GM12874 (cell line): ENCODE data around the gene DGLUCY.

Experiments used
- TF ChIP-seq, protein P1 (sequence below): IDR thresholded peaks from 2 replicates; pipeline ENCODE4 v1.5.1; 2011; ENCODE audit warnings: low read depth, mild to moderate bottlenecking, control low read depth, low read length, moderate library complexity; ENCODE audit not compliant: insufficient read depth

Gene DGLUCY

DNA sequence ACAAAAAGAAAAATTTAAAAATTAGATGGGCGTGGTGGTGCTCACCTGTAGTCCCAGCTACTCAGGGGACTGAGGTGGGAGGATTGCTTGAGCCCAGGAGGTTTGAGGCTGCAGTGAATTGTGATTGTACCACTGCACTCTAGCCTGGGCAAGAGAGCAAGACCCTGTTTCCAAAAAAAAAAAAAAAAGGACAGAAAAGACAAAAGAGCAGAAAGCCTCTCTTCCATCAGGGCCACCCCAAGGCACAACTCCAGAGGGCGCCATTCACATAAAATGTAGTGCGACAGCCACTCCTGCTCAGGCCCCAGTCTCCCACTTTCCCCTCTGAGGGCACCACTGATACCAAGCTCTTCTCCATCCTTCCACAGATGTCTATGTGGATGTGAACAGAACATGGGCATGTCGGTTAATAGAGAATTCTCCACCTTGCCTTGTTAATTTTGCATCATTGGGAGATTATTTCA, 41.8 kb downstream of the DGLUCY start:
- TF ChIP-seq, protein P1, sequence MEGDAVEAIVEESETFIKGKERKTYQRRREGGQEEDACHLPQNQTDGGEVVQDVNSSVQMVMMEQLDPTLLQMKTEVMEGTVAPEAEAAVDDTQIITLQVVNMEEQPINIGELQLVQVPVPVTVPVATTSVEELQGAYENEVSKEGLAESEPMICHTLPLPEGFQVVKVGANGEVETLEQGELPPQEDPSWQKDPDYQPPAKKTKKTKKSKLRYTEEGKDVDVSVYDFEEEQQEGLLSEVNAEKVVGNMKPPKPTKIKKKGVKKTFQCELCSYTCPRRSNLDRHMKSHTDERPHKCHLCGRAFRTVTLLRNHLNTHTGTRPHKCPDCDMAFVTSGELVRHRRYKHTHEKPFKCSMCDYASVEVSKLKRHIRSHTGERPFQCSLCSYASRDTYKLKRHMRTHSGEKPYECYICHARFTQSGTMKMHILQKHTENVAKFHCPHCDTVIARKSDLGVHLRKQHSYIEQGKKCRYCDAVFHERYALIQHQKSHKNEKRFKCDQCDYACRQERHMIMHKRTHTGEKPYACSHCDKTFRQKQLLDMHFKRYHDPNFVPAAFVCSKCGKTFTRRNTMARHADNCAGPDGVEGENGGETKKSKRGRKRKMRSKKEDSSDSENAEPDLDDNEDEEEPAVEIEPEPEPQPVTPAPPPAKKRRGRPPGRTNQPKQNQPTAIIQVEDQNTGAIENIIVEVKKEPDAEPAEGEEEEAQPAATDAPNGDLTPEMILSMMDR: 0 out of 2 replicates have a peak, but pooled peaks have one; percentile 14

DNA sequence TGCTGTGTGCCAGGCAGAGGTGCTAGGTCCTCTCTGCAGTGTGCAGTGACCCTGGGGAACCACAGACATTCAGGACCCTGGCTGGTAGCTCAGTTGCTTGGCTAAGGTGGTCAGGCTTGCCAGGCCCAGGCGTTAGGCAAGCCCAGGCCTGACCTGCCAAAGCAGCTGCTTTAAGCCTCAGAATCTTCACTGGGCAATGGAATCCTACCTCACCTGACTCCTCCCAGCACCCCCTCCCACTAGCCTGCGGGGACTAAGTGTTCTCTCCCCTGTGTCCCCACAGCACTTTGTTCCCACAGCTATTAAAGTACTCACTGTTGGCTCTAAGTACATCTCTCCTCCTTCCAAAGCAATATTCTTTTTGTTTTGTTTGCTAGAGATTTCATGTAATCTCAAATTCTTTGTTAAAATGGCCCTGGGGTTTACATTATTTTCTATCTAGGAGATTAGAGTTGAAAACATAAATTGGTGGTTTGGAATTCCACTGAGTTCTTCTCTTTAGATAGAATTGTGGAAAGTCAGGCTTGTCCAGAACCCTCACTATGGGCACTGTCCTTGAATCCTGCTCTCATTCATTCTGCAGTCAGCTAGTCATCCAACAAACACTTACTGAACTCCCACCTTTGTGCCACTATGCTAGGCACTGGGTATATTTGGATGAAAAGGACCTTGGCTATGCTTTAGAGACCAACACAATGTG, 44.4 kb downstream of the DGLUCY start:
- TF ChIP-seq, protein P1: no peak

DNA sequence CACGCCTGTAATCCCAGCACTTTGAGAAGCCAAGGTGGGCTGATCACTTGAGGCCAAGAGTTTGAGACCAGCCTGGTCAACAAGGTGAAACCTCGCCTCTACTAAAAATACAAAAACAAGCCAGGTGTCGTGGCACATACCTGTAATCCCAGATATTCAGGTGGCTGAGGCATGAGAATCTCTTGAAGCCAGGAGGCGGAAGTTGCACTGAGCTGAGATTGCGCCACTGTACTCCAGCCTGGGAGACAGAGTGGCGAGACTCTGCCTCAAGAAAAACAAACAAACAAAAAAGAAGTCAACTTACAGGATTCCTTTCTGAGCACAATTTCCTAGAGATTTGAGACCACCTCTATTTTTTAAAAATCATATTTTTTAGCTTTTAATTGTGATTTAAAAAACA, 45.3 kb downstream of the DGLUCY start:
- TF ChIP-seq, protein P1: no peak

DNA sequence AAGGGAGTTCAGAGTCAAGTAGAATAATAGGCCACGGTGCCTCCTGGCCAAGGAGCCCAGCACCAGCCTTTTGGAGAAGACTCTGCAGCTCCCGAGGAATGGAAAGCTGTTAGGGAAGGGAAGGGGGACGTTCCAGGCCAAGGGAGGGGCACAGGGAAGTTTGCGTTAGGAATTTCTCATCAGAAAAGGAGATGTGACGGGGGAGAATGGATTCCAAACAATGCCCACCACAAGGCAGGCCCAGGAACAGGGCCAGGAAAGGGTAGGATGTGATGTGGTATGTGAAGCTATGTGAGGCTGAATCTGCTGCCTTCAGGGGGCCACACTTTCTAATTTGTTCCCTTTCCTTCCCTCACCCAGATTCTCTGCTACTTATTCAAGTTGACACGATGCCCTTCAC, 46.0 kb downstream of the DGLUCY start:
- TF ChIP-seq, protein P1: no peak

DNA sequence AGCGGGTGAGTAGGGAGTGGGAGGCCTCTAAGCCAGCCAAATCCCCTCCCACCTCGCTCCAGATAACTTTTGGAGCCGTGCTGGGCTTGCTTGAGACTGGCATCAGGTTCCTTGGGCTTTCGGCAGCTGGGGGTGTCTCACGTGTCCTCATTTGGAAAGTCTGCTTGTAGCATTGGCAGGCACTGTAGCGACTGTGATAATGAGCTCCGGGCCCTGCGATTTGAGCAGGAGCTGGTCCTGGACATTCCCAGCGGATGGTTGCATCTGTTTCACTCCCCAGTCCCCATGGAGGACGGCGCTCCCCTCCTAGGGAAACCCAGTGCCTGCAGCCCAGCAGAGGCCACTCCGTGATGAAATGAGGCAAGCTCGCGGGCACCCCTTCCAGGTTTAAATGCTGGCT, 49.4 kb downstream of the DGLUCY start:
- TF ChIP-seq, protein P1: no peak

DNA sequence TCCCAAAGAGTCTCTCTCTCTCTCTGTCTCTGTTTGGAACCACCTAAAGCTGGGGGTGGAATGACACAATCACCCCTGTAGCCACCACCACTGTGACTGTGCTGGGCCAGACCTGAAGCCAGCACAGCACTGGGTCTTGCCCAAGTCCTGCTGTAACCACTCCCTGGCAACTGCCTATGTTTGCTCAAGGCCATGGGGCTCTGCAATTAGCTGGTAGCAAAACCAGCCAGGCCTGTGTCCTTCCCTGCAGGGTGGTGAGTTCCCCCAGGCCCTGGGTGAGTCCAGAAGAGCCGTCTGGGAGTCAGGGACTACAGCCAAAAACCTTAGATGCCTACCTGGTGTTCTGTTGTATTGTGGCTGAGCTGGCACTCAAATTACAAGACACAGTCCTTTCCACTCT, 50.8 kb downstream of the DGLUCY start:
- TF ChIP-seq, protein P1: no peak

DNA sequence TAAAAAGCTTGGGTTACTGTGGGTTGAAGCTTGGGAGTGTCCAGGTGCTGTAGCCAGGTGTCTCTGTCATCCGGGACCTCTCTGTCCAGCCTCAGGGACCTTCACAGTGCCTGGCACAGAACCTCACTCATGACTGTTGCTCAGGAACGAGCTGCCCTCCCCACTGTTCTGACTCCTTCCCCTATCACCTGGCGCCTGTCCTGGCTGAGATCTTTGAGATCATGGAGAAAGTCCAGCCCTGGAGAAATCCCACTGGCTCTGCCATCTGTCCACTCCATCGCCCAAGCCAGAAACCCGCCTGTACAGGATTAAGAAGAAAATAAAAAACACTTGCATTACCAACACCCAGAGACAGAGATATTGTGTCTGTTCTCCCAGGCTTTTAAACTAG, 53.5 kb downstream of the DGLUCY start:
- TF ChIP-seq, protein P1: no peak

DNA sequence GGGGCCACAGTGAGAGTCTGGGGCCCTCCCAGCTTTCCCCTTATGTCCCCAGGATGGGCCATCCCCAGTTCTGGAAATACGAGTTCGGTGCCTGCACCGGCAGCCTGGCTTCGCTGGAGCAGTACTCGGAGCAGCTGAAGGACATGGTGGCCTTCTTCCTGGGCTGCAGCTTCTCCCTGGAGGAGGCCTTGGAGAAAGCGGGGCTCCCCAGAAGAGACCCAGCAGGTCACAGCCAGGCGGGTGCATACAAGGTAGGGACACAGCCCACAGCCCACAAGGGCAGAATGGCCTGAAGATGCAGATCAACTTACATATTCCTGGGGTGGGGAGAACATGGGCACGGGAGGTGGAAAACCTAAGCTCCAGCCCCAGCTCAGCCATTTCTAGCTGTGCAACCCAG, 56.1 kb downstream of the DGLUCY start:
- TF ChIP-seq, protein P1: no peak
